PC-9 (cell line): Measurements from ENCODE around the gene TPCN2. TPM values are rescaled to one million over a fixed set of nuclear protein-coding genes. Genes with fewer than 3 reads are reported as not detected.
A peak's percentile ranks its signal among the peaks of the same experiment; 100 is the strongest.

ENCODE experiments used
- BruUV-seq: library from RNA; stranded (reverse); fragments of 400-500 nt; replicated peaks from 2 replicates; lab custom pipeline; 2021; lab: Mats Ljungman, UMichigan
- CTCF ChIA-PET: fragments of 300-600 bp; sonication (Branson Sonifier 250); formaldehyde crosslinking; loops from one replicate; lab custom pipeline; 2022; ENCODE audit warnings: antibody characterized with exemption; lab: Charles Lee
- POLR2A ChIA-PET: fragments of 300-600 bp; sonication (Branson Sonifier 250); formaldehyde crosslinking; loops from one replicate; lab custom pipeline; 2022; ENCODE audit warnings: antibody characterized with exemption; ENCODE audit not compliant: unreplicated experiment; lab: Charles Lee
- DNase-seq, 2 experiments: peaks; one replicate each; pipeline versions ENCODE4 v3.0.0 to v3.0.0-alpha.2; 2015 to 2022; ENCODE audit warnings: mixed read lengths in 1 of 2
- H2AFZ ChIP-seq: fragments of 200-600 bp; sonication (generic); 2 replicates; pipeline ENCODE4 v1.8.1; 2017; ENCODE audit warnings: antibody characterized with exemption
- H3F3A ChIP-seq: fragments of 200-600 bp; sonication (generic); 2 replicates; pipeline ENCODE4 v1.8.1; 2017; ENCODE audit warnings: antibody characterized with exemption, mild to moderate bottlenecking, low read depth; ENCODE audit not compliant: insufficient read depth
- H3K27ac ChIP-seq: fragments of 200-600 bp; sonication (generic); 2 replicates; pipeline ENCODE4 v1.6.1; 2016; ENCODE audit warnings: mixed run types
- H3K27me3 ChIP-seq: fragments of 200-600 bp; sonication (generic); 2 replicates; pipeline ENCODE4 v1.6.1; 2016; ENCODE audit warnings: low read depth, mixed run types; ENCODE audit not compliant: insufficient read depth
- H3K36me3 ChIP-seq: fragments of 200-600 bp; sonication (generic); 2 replicates; pipeline ENCODE4 v1.6.1; 2016; ENCODE audit warnings: low read depth, mixed run types
- H3K4me1 ChIP-seq: fragments of 200-600 bp; sonication (generic); replicated peaks from 2 replicates; pipeline ENCODE4 v1.6.1; 2016; ENCODE audit warnings: mixed run types; ENCODE audit not compliant: insufficient read depth
- H3K4me2 ChIP-seq: fragments of 200-600 bp; sonication (generic); 2 replicates; pipeline ENCODE4 v1.6.1; 2017; ENCODE audit warnings: mixed run types
- H3K4me3 ChIP-seq: fragments of 200-600 bp; sonication (generic); 2 replicates; pipeline ENCODE4 v1.6.1; 2016; ENCODE audit warnings: mixed run types
- H3K79me2 ChIP-seq: fragments of 200-600 bp; sonication (generic); 2 replicates; pipeline ENCODE4 v1.6.1; 2017; ENCODE audit warnings: low read depth, mixed run types
- H3K9me2 ChIP-seq: fragments of 200-600 bp; sonication (generic); 2 replicates; pipeline ENCODE4 v1.8.1; 2017; ENCODE audit warnings: mild to moderate bottlenecking; ENCODE audit not compliant: insufficient read depth
- H3K9me3 ChIP-seq: fragments of 200-600 bp; sonication (generic); 2 replicates; pipeline ENCODE4 v1.8.1; 2016; ENCODE audit warnings: low read depth; ENCODE audit not compliant: insufficient read depth
- H4K20me1 ChIP-seq: fragments of 200-600 bp; sonication (generic); 2 replicates; pipeline ENCODE4 v1.8.1; 2017; ENCODE audit not compliant: insufficient read depth
- CTCF ChIP-seq: fragments of 200-600 bp; sonication (generic); conservative IDR thresholded peaks from 2 replicates; pipeline ENCODE4 v1.6.1; 2017; ENCODE audit warnings: mixed run types, antibody characterized with exemption, mild to moderate bottlenecking, moderate library complexity
- EZH2 ChIP-seq: fragments of 200-600 bp; sonication (generic); IDR thresholded peaks from 2 replicates; pipeline ENCODE4 v1.8.0; 2017; ENCODE audit warnings: antibody characterized with exemption, low read depth
- intact Hi-C: fragments of 100-400 bp; cut with micrococcal nuclease; formaldehyde crosslinking; loops from one replicate; pipeline ENCODE4 v1.10.0; 2022; ENCODE audit not compliant: unreplicated experiment
- total RNA-seq: library from RNA; stranded (reverse); gene quantifications from 2 replicates; pipeline ENCODE4 v1.2.3, GENCODE V29; 2021

TPCN2 gene
- total RNA-seq, 1 experiment from 2014 or later: 24.8 TPM

- intact Hi-C loops: loop anchor here (5.0 kb wide), 1 partner anchor 89 kb away; no protein-coding TSS in a partner anchor
- Histone ChIP-seq H2AFZ (no peak overlapping the region), H3K27me3 (0 out of 2 replicates have a peak, but pooled peaks cover 5% of the 10 kb centered on the region), H3K27ac (no peak overlapping the region), H3K4me3 (no peak overlapping the region), H4K20me1 (no peaks in the 10 kb centered on the region), H3K9me2 (no peaks in the 10 kb centered on the region), H3K4me1 (0 out of 2 replicates have a peak, but pooled peaks cover 5% of the 10 kb centered on the region), H3K79me2 (no peaks in the 10 kb centered on the region), H3K4me2 (no peak overlapping the region), H3F3A (no peaks in the 10 kb centered on the region), H3K36me3 (no peaks in the 10 kb centered on the region), H3K9me3 (no peaks in the 10 kb centered on the region)
- POLR2A ChIA-PET: interaction anchor here (0.6 kb wide), 1 partner anchor 581 kb away, joined by 5 read pairs; the partner anchor contains the start of gene PPP6R3
- BruUV-seq: no TSS peak
- CTCF ChIA-PET: no interaction called here
- TF ChIP-seq CTCF: no peak
- no peak for TF ChIP-seq EZH2
- no peak for DNase-seq
Measured at GRCh38 chr11:69041516-69041915, 7.2 kb upstream of the TPCN2 start.

DNA sequence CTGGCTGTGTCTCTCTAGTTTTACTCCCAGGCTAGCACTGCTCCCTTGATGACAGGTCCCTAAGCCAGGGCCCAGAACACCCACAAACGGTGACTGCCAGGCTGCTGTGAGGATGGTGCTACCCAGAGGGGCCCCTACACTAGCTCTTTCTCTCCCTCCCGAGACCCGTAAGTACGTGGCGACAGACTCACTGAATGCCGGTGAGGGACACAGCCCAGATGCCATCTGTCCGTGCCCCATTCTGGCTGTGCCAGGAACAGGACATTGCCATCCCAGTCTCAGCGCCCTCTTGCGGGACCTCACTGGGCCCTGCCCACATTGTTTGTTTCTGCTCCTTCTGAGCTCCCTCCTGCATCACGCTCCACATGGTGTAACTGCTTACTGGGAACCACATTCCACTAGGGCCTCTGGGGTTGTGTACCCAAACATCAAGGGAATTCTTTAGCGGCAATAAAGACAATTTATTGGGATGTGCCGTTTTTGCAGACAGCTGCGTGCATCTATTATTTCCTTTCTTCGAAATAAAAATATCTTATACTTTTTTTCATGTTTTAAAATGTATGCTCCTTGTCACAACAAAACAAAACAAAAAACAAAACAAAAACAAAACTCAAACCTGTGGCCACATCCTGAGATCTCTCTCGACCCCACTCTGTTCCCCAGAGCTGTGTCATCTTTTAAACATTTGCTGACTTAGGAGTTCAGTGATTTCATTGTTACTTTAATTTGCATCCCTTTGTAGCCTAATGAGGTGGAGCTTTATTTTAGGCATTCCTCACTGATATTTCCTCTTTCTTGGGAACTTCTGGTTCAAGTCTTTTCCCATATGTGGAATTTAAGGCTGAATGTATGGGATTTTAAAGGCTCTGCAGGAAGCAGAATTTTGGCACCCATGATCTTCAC lies 4.4 kb upstream of the TPCN2 start:
- H4K20me1 ChIP-seq: no peaks in the 10 kb centered on the region
- peak; percentile 74 to 84 for DNase-seq
- H3K4me2 ChIP-seq: no peak overlapping the region; the same call in 1 of the 2 replicates
- no peak overlapping the region for H3K27ac ChIP-seq
- no peak overlapping the region for H3K4me3 ChIP-seq
- no TSS peak for BruUV-seq
- H3K36me3 ChIP-seq: no peaks in the 10 kb centered on the region
- TF ChIP-seq EZH2 (no peak), CTCF (peak; percentile 79)
- H3K9me2 ChIP-seq: no peaks in the 10 kb centered on the region
- 0 out of 2 replicates have a peak, but pooled peaks cover 5% of the 10 kb centered on the region for H3K4me1 ChIP-seq
- H3K27me3 ChIP-seq: no peaks in the 10 kb centered on the region
- ChIA-PET POLR2A (interaction anchor here (0.6 kb wide), 1 partner anchor 17 kb away, joined by 3 read pairs; no protein-coding TSS in a partner anchor), CTCF (interaction anchor here (0.5 to 1.2 kb wide), 8 partner anchors 11 to 472 kb away, joined by 3 to 4 read pairs (median 3); no protein-coding TSS in a partner anchor)
- intact Hi-C loops: loop anchor here (1.0 to 5.0 kb wide), 3 partner anchors 44 to 140 kb away; no protein-coding TSS in a partner anchor
- H3K9me3 ChIP-seq: no peaks in the 10 kb centered on the region
- peaks cover 7% of the 10 kb centered on the region; the same call in 1 of the 2 replicates for H3F3A ChIP-seq
- H2AFZ ChIP-seq: no peak overlapping the region
- H3K79me2 ChIP-seq: peaks cover 4% of the 10 kb centered on the region

GRCh38 chr11:69048031-69048693 lies 570 bp upstream of the TPCN2 start:
- H3K4me3 ChIP-seq: peak overlapping the region; percentile 82; the same call in 1 of the 2 replicates
- H3K36me3 ChIP-seq: no peaks in the 10 kb centered on the region
- no peaks in the 10 kb centered on the region for H3K9me2 ChIP-seq
- ChIA-PET CTCF (interaction anchor here (0.6 to 1.0 kb wide), 3 partner anchors 40 to 635 kb away, joined by 3 to 10 read pairs (median 3); no protein-coding TSS in a partner anchor), POLR2A (interaction anchor here (0.5 to 0.7 kb wide), 12 partner anchors 17 to 1513 kb away, joined by 3 to 40 read pairs (median 4); no protein-coding TSS in a partner anchor)
- H4K20me1 ChIP-seq: peaks cover 3% of the 10 kb centered on the region
- no peaks in the 10 kb centered on the region for H3K9me3 ChIP-seq
- peaks cover 20% of the 10 kb centered on the region for H3K79me2 ChIP-seq
- peaks cover 7% of the 10 kb centered on the region; the same call in 1 of the 2 replicates for H3F3A ChIP-seq
- TF ChIP-seq EZH2: no peak
- no peak for TF ChIP-seq CTCF
- no peaks in the 10 kb centered on the region for H3K27me3 ChIP-seq
- H3K4me2 ChIP-seq: peak overlapping the region; percentile 91
- peak overlapping the region; percentile 90 for H2AFZ ChIP-seq
- H3K27ac ChIP-seq: no peak overlapping the region
- intact Hi-C loops: no loop called here
- peaks cover 12% of the 10 kb centered on the region for H3K4me1 ChIP-seq
- no TSS peak for BruUV-seq
- no peak for DNase-seq
